LNCAP (cell line): ENCODE data around the gene DOCK2.

Experiments used
- CTCF ChIP-seq: fragments of 450-650 bp; IDR thresholded peaks from 2 replicates; pipeline ENCODE4 v1.5.1; 2017; ENCODE audit warnings: mild to moderate bottlenecking

DOCK2 gene

GRCh38 chr5:169778622-169779596 lies 141.8 kb downstream of the DOCK2 start:
- no peak for TF ChIP-seq CTCF

GRCh38 chr5:169781420-169782345 lies 144.6 kb downstream of the DOCK2 start:
- no peak for TF ChIP-seq CTCF

- TF ChIP-seq CTCF, result no peak
Observed at GRCh38 chr5:169785771-169786618, 148.9 kb downstream of the DOCK2 start.

- TF ChIP-seq CTCF, result no peak
Observed at GRCh38 chr5:169788168-169788567, 151.1 kb downstream of the DOCK2 start.

- no peak for TF ChIP-seq CTCF
Observed at GRCh38 chr5:169789417-169789940, 152.4 kb downstream of the DOCK2 start.

GRCh38 chr5:169791251-169791650 lies 154.2 kb downstream of the DOCK2 start:
- TF ChIP-seq CTCF, result no peak
